Activated T-helper 1 cell treated with anti-CD3 and anti-CD28 coated beads, Interleukin-12 subunit alpha, Interleukin-12 subunit beta, Interleukin-2, Interleukin-4 antibody, amounts not matched to agents 30 ng/mL and 10 ng/mL and 1 ng/mL, durations not matched to agents 14 hours and 24 hours and 36 hours (primary cell): ENCODE data around the gene SUN5. TPM values are rescaled to one million over a fixed set of nuclear protein-coding genes. Genes with fewer than 3 reads are reported as not detected.
"Not testable (repeated sequence)": the region's sequence is repeated elsewhere in the genome, so short reads cannot be mapped to it uniquely, and the experiment has no call there.

ENCODE experiments used
- DNase-seq: peaks from one replicate; pipeline ENCODE4 v3.0.0; 2021; ENCODE audit warnings: low spot score
- H3K27ac Mint-ChIP-seq: one replicate; pipeline ENCODE4 v1.8.0; 2021; ENCODE audit warnings: mild to moderate bottlenecking, mixed read lengths
- H3K27me3 Mint-ChIP-seq: one replicate; pipeline ENCODE4 v1.8.0; 2022; ENCODE audit warnings: mild to moderate bottlenecking, moderate library complexity, mixed read lengths; ENCODE audit not compliant: insufficient read depth
- H3K36me3 Mint-ChIP-seq: one replicate; pipeline ENCODE4 v1.8.0; 2021; ENCODE audit warnings: low read depth, mixed read lengths
- H3K4me1 Mint-ChIP-seq: one replicate; pipeline ENCODE4 v1.8.0; 2021; ENCODE audit warnings: low read depth, mixed read lengths
- H3K4me3 Mint-ChIP-seq: one replicate; pipeline ENCODE4 v1.8.0; 2021; ENCODE audit warnings: mild to moderate bottlenecking, moderate library complexity, mixed read lengths
- H3K9me3 Mint-ChIP-seq: one replicate; pipeline ENCODE4 v1.8.0; 2021; ENCODE audit warnings: mixed read lengths
- intact Hi-C: fragments of 100-400 bp; cut with micrococcal nuclease; formaldehyde crosslinking; loops from one replicate; pipeline ENCODE4 v1.15.1; 2024
- total RNA-seq: library from RNA; stranded (reverse); gene quantifications from 2 replicates; pipeline ENCODE4 v1.2.3, GENCODE V29; 2022

Gene SUN5
- total RNA-seq, 1 donor from 2014 or later = not detected

DNA sequence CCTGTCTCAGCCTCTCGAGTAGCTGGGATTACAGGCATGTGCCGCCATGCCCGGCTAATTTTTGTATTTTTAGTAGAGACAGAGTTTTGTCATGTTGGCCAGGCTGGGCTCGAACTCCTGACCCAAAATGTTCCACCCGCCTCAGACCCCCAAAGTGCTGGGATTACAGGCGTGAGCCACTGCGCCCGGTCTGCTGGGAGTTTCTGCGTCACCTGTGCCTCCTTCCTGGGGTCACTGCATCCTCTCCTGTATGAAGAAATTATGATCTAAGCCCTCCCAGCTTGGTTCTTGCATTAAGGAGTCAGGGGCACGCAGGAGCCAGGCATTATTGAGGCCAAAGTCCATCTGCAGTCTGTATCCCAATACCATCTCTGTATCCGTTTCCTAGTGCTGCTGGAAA lies 41.6 kb downstream of the SUN5 start:
- H3K4me3 Mint-ChIP-seq, intact Hi-C loops, DNase-seq, H3K9me3 Mint-ChIP-seq, H3K27ac Mint-ChIP-seq, H3K36me3 Mint-ChIP-seq, H3K27me3 Mint-ChIP-seq: not testable (repeated sequence)
- H3K4me1 Mint-ChIP-seq = peaks cover 24% of the 10 kb centered on the region

DNA sequence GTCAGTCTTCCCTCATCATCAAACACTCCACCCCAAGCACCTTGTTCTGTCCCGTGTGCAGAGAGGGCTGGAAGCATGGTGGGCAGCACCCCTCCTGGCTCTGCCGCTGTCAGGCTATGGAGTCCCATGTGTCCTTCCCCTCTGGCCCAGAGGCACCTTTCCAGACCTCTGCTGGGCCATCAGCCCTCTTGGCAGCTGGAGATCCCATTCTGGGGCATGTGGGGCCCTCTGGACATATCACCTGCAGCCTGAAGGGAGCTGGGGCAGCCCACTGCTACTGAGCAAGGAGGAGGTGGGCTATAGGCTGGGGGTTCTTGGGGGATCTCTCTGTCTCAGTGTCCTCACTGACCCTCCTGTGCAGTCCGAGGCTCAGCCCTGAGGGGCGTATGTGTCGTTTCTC lies 42.2 kb downstream of the SUN5 start:
- Mint-ChIP-seq H3K4me3 (no peak overlapping the region), H3K27ac (peak overlapping the region; percentile 40), H3K27me3 (no peaks in the 10 kb centered on the region), H3K9me3 (peaks cover 4% of the 10 kb centered on the region), H3K36me3 (peaks cover 7% of the 10 kb centered on the region), H3K4me1 (peaks cover 18% of the 10 kb centered on the region)
- DNase-seq = no peak
- intact Hi-C loops = no loop called here

DNA sequence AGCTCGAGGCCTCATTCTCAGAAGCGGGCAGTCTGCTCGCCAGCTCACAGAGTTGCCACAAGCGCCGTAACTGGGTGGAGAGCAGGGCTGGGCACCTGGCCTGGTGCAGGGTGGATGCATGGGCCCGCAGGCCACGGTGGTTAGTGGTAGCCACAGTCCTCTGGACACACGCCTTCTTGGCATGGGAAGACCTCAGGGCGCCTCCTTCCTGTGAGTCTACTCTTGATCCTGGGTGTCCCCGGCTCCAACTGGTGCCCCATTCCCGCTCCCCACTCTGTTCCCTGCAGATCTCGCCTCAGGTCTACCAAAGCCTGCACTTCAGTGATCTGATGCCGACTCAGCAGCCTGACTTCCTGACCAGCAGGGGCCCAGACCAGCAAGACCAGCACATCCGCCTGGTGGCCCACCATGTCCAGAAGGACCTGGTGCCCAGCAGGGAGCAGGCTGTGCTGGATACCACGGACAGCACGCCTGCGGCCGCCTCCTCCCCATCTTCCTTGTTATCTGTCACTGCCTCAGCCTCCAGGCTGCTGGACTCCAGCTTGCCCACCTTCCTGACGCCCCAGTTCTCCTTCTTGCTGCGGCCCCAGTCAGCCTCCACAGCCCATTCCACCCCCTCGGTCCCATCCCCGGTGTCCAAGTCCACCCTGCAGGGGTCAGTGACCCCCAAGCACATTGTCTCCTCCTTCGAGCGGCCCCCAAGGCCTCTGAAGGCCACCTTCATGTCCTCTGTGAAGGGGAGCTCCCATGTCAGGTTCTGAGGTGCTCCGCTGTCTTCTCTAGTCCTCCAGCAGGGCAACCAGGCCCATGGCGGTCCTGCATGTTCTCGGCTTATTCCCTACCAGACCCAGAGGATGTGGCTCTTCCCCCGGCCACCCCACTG lies 43.1 kb downstream of the SUN5 start:
- no peak for DNase-seq
- H3K4me1 Mint-ChIP-seq = peaks cover 9% of the 10 kb centered on the region
- peaks cover 10% of the 10 kb centered on the region for H3K9me3 Mint-ChIP-seq
- H3K27ac Mint-ChIP-seq = no peak overlapping the region
- peaks cover 7% of the 10 kb centered on the region for H3K36me3 Mint-ChIP-seq
- H3K27me3 Mint-ChIP-seq = no peaks in the 10 kb centered on the region
- intact Hi-C loops = no loop called here
- H3K4me3 Mint-ChIP-seq = no peak overlapping the region

- peaks cover 2% of the 10 kb centered on the region for H3K4me1 Mint-ChIP-seq
- H3K27me3 Mint-ChIP-seq = no peaks in the 10 kb centered on the region
- peaks cover 7% of the 10 kb centered on the region for H3K36me3 Mint-ChIP-seq
- peaks cover 16% of the 10 kb centered on the region for H3K9me3 Mint-ChIP-seq
- H3K27ac Mint-ChIP-seq = no peak overlapping the region
- intact Hi-C loops = no loop called here
- no peak for DNase-seq
- H3K4me3 Mint-ChIP-seq = no peak overlapping the region
Measured at GRCh38 chr20:32960222-32960518, 44.1 kb downstream of the SUN5 start.

DNA sequence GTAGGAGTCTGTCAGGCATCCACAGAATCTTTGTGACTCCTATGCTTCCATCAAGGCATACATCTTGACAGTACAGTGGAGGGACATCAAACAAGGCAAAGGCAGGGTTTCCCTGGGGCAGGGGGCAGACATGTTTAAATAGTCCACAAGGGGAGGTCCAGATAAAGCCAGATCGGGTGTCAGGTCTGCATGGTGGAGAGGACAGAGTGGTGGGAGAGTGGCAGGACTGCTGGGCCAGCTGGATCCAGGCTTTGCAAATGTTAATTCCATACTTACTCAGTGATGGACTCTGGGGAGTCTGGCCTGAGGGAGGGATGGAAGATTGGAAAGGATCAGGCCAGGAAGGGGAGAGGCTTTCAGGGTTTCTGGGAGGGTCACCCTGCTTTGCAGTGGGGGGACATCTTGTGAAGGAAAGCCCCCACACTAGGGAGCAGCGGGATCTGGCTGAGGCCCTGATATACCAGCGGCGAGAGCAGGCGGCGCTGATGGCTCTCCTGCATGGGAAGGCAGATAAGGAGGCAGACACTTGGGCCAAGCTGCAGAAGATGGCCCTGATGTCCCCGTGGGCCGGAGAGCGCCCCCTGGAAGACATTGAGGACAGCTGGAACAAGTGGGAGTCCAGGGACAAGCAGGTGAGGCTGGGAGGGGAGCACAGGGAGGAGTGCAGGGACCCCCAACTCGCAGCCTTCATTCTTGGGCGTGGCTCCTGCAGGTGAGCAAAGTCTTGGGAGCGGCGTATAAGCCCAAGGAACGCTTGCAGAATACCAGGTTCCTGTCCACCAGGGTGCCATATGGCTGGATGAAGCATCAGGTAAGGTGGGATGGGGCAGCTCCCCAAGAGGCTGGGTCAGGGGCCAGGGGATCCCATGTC lies 44.6 kb downstream of the SUN5 start:
- peaks cover 19% of the 10 kb centered on the region for H3K9me3 Mint-ChIP-seq
- no peak for DNase-seq
- H3K4me1 Mint-ChIP-seq = no peaks in the 10 kb centered on the region
- intact Hi-C loops = no loop called here
- no peak overlapping the region for H3K27ac Mint-ChIP-seq
- H3K36me3 Mint-ChIP-seq = peaks cover 7% of the 10 kb centered on the region
- H3K27me3 Mint-ChIP-seq = no peaks in the 10 kb centered on the region
- no peak overlapping the region for H3K4me3 Mint-ChIP-seq

DNA sequence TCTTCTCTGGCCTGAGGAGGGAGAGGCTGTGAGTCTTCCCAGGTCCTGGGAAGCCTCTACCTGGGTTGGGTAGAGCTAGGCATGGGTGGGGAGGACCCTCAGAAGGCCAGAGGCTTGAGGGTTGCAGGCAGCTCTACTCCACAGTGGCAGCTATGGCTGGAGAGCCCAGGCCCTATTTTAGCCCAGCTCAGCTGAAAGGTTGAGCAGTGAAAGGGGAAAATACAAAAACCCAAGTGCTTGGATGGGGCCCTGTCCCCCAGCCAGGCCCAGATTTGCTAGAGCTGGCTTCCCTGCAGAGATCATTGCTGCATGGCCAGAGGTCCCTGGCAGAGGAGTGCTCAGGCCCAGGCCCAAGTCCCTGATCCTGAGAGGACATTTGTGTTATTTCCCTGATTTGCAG lies 45.7 kb downstream of the SUN5 start:
- DNase-seq = no peak
- Mint-ChIP-seq H3K9me3 (peaks cover 19% of the 10 kb centered on the region), H3K4me3 (no peak overlapping the region), H3K27me3 (no peaks in the 10 kb centered on the region), H3K36me3 (peaks cover 7% of the 10 kb centered on the region), H3K4me1 (no peaks in the 10 kb centered on the region), H3K27ac (no peak overlapping the region)
- intact Hi-C loops = no loop called here

- peaks cover 7% of the 10 kb centered on the region for H3K36me3 Mint-ChIP-seq
- no peak overlapping the region for H3K4me3 Mint-ChIP-seq
- no peak overlapping the region for H3K27ac Mint-ChIP-seq
- H3K9me3 Mint-ChIP-seq = peaks cover 19% of the 10 kb centered on the region
- H3K4me1 Mint-ChIP-seq = no peaks in the 10 kb centered on the region
- H3K27me3 Mint-ChIP-seq = no peaks in the 10 kb centered on the region
- intact Hi-C loops = no loop called here
- DNase-seq = no peak
Measured at GRCh38 chr20:32957459-32957858, 46.8 kb downstream of the SUN5 start.

- H3K27me3 Mint-ChIP-seq, DNase-seq, H3K9me3 Mint-ChIP-seq, intact Hi-C loops, H3K36me3 Mint-ChIP-seq, H3K4me3 Mint-ChIP-seq, H3K27ac Mint-ChIP-seq: not testable (repeated sequence)
- H3K4me1 Mint-ChIP-seq = peaks cover 28% of the 10 kb centered on the region
Measured at GRCh38 chr20:32950539-32950938, 53.7 kb downstream of the SUN5 start.

DNA sequence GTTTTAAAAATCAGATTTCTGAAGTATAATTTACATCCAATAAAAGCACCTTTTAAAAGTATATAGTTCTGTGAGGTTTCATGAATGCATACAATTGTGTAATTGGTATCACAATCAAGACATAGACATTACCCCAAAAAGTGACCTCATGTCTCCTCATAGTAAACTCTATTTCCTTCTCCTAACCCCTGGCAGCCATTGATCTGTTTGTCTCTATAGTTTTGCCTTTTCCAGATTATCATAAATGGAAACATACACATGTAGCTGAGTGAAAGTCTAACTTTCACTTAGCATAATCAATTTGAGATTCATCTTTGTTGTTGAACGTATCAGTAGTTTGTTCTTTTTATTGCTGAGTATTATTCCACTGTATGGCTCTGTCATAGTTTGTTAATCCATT lies 57.6 kb downstream of the SUN5 start:
- H3K27me3 Mint-ChIP-seq = peaks cover 8% of the 10 kb centered on the region
- H3K27ac Mint-ChIP-seq = no peak overlapping the region
- H3K36me3 Mint-ChIP-seq = no peaks in the 10 kb centered on the region
- no peak for DNase-seq
- H3K9me3 Mint-ChIP-seq = no peaks in the 10 kb centered on the region
- intact Hi-C loops = loop anchor here (2.0 kb wide), 1 partner anchor 20 kb away; no protein-coding TSS in a partner anchor
- H3K4me1 Mint-ChIP-seq = peaks cover 32% of the 10 kb centered on the region
- H3K4me3 Mint-ChIP-seq = no peak overlapping the region

DNA sequence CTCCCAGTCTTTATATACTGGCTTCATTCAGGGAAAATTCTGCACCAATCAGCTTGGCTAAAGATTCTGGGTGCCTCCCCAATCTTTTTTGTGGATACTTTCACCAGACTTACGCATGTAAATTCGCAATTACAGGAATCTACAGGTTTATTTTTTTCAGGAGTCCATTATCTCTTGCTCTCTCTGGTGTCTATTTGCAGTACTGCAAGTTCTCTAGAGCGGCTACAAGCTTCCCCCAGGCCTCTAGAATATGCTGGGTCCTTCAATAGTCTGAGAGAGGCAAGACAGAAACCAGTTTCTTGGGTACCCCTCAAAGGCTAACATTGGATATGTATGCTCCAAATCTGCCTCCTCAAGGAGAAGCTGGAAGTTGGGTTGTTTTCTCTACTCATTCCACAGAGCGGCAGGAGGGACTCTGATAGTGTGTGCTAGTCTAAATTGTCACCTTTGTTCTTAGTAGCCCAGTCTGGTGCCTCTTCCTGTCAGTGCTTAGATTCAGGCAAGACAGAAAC lies 58.5 kb downstream of the SUN5 start:
- no peak overlapping the region for H3K4me3 Mint-ChIP-seq
- intact Hi-C loops = loop anchor here (1.0 to 2.0 kb wide), 4 partner anchors 21 to 155 kb away; no protein-coding TSS in a partner anchor
- peak overlapping the region; percentile 20 for H3K27ac Mint-ChIP-seq
- DNase-seq = no peak
- H3K4me1 Mint-ChIP-seq = peaks cover 27% of the 10 kb centered on the region
- H3K27me3 Mint-ChIP-seq = peaks cover 4% of the 10 kb centered on the region
- H3K36me3 Mint-ChIP-seq = no peaks in the 10 kb centered on the region
- H3K9me3 Mint-ChIP-seq = no peaks in the 10 kb centered on the region

DNA sequence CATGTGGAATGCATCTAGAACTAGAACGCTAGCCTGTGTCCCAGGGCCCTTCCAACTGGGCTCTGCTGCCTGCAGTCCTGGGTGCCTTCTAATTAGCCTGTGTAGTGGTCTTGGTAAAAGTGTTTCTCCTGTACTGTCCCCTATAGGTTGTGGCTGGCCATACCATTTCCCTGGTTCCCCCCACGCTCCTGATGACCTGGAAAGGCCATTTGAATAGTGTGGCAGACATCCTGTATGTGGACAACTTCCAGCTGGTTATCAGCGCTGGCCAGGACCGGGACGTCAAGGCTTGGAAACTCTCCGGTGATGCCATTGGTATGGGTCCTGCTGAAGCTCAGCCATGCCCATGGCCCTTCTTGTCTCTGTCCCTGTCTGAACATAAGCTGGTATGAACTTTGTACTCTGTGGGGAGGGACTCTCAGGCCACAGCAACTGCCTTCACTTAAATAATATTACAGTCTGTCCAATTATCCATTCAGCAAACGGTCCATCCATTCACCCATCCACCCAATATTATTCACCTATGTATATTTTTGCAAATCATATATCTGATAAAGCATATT lies 60.7 kb downstream of the SUN5 start:
- no peak for DNase-seq
- intact Hi-C loops = no loop called here
- peaks cover 5% of the 10 kb centered on the region for H3K27me3 Mint-ChIP-seq
- H3K27ac Mint-ChIP-seq = no peak overlapping the region
- no peaks in the 10 kb centered on the region for H3K9me3 Mint-ChIP-seq
- peaks cover 18% of the 10 kb centered on the region for H3K4me1 Mint-ChIP-seq
- H3K4me3 Mint-ChIP-seq = no peak overlapping the region
- no peaks in the 10 kb centered on the region for H3K36me3 Mint-ChIP-seq

DNA sequence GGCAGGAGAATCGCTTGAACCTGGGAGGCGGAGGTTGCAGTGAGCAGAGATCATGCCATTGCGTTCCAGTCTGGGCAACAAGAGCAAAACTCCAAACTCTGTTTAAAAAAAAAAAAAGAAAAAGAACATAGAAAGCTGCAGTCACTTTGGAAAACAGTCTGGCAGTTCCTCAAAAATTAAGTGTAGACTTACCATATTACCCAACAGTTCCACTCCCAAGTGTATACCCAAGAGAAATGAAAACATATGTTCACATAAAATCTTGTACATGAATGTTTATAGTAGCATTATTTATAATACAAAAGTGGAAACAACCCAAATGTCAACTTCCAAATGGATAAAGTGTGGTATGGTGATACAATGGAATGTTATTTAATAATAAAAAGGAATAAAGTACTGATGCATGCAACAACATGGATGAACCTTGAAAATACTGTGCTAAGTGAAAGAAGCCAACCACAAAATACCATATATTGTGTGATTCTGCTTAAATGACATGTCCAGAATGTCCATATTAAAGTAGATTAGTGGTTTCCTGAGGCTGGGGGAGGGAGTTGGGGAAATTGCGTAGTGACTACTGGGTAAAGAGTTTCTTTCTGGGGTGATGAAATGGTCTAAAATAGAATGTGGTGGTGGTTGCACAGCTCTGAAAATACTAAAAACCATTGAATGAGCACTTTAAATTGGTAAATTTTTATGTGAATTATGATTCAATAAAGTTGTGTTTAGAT lies 62.9 kb downstream of the SUN5 start:
- Mint-ChIP-seq H3K9me3 (no peaks in the 10 kb centered on the region), H3K4me1 (peaks cover 12% of the 10 kb centered on the region), H3K27me3 (peaks cover 5% of the 10 kb centered on the region), H3K27ac (no peak overlapping the region), H3K4me3 (no peak overlapping the region), H3K36me3 (no peaks in the 10 kb centered on the region)
- DNase-seq = no peak
- intact Hi-C loops = no loop called here
